ENCODE data around the gene HID1.
"Not testable (repeated sequence)": the region's sequence is repeated elsewhere in the genome, so short reads cannot be mapped to it uniquely, and the experiment has no call there.

Gene HID1, protein sequence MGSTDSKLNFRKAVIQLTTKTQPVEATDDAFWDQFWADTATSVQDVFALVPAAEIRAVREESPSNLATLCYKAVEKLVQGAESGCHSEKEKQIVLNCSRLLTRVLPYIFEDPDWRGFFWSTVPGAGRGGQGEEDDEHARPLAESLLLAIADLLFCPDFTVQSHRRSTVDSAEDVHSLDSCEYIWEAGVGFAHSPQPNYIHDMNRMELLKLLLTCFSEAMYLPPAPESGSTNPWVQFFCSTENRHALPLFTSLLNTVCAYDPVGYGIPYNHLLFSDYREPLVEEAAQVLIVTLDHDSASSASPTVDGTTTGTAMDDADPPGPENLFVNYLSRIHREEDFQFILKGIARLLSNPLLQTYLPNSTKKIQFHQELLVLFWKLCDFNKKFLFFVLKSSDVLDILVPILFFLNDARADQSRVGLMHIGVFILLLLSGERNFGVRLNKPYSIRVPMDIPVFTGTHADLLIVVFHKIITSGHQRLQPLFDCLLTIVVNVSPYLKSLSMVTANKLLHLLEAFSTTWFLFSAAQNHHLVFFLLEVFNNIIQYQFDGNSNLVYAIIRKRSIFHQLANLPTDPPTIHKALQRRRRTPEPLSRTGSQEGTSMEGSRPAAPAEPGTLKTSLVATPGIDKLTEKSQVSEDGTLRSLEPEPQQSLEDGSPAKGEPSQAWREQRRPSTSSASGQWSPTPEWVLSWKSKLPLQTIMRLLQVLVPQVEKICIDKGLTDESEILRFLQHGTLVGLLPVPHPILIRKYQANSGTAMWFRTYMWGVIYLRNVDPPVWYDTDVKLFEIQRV

DNA sequence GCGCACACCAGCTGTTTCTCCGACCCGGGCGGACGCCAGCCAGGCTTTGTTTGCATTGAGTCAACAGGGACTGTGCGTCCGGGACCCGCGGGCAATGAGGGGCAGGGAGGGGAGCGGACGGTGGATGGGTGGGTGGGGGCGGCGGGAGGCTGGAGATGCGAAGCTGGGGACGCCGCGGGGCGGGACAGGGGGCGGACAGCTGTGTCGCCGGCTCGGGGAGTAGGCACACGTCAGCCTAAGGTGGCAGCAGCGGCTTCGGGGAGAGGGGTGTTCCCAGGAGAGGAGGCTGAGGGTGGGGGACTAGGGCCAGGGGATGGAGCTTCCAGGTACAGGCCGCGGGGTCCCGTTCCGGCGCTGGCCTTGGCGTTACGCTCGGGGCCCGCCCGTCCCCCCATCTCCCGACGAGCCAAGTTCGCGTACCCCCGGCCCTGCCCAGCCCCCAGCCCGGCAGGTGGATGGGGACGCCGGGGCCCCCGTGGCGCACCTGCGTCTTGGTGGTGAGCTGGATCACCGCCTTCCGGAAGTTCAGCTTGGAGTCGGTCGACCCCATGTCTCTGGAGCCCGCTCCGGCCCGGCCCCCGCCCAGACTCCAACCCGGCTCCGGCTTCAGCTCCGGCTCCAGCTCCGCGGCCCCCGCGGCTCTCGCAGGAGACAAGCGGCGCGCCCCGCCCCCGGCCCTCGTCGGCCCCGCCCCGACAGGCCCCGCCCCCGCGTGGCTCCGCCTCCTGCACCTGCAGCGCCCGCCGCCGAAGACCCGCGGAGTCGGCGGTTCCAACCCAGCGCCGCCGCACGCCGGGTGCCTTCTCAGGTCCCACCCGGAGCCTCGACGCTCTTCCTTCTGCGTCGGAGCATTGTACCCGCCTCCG, at the start of gene HID1:
HID1 (minus strand) TSS at position 653 of the 866 bp plus-strand sequence; CDS start at position 550, 103 bp downstream.
- peak; percentile 90 for DNase-seq

DNA sequence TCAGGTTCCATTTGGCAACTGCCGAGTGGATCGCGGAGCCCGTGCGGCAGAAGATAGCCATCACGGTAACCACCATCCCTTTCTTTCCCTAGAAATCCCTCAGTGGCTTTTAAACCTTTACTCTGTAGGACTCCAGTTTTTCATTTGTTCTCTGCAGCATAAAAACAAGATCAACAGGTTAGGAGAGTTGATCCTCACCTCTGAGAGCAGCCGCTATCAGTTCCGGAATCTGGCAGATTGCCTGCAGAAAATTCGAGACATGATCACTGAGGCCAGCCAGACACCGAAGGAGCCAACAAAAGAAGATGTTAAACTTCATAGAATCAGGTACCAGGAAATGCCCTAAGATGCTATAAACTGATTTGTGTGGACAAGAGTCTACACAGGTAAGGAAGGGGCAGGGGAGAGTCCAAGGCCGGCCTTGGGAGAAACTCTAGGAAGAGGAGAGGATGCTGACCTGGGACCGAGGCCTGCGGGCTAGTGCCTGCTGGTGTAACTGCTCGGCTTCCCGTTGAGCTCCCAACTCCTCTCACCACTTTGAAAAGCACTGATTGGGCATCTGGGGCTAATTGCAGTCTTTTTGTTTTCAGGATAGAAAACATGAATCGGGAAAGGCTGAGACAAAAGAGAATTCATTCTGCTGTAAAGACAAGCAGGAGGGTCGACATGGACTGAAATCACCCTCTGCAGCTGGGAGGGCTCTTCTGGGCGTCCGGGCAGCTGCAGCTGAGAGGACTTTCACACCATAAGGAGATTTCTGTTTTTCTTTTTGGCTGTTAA, 48.0 kb upstream of the HID1 start:
- no peak for DNase-seq

DNA sequence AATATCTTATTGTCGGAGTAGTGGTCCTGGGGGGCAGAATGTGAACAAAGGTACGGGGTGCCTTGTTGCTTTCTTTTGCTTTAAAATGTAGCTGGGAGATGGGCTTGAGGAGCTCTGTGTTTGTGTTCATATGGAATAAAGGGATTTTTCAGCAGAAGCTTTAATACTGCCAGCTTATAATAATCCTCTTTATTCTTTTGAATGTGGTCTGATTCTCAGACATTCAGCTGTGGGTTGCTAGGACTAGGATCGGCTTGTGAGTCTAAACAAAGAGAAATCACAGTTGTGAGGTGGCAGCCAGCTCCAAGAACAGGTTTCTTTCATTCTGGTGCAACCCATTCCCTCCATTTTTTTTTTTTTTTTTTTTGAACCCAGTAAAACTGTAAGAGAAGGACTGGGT, 47.2 kb upstream of the HID1 start:
- no peak for DNase-seq

DNA sequence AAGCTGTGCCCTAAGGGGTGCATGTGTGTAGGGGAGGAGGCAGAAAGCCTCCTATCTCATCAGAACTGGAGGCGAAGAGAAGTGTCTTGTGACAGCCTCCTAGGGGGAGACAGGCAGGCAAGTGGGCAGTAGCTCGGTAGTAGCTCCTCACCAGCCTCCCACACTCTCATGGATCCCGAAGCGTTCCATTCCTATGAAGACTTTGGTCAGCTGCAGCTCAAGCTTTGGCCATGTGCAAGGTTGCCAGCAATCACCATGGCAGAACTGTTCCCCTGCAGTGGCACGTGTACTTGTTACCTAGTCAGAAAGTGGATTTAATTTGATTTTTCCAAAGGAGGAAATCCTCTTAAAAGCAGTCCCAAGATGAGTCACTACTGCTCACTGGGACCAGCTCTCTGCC, 46.6 kb upstream of the HID1 start:
- DNase-seq: no peak

DNA sequence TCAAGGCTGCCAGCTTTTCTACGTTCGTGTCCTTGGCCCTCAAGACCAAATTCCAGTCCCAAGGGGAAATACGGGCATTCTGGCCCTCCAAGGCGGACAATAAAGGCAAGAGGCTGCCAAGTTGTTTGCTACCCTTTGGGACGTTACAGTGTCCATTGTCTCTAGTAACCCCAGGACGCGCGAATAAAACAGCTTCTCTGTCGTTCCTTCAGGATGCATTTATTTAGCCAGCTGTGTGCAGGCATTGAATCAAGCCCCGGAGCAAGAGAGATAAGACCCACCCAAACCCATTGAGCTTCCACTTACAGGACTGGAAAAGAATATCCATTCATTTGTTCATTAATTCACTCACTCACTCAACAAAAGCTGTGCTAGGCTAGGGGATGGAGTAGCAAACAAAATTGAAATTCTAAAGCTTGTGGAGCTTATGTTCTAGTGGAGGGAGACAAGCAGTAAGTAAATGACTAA, 40.6 kb upstream of the HID1 start:
- peak; percentile 38 for DNase-seq

DNA sequence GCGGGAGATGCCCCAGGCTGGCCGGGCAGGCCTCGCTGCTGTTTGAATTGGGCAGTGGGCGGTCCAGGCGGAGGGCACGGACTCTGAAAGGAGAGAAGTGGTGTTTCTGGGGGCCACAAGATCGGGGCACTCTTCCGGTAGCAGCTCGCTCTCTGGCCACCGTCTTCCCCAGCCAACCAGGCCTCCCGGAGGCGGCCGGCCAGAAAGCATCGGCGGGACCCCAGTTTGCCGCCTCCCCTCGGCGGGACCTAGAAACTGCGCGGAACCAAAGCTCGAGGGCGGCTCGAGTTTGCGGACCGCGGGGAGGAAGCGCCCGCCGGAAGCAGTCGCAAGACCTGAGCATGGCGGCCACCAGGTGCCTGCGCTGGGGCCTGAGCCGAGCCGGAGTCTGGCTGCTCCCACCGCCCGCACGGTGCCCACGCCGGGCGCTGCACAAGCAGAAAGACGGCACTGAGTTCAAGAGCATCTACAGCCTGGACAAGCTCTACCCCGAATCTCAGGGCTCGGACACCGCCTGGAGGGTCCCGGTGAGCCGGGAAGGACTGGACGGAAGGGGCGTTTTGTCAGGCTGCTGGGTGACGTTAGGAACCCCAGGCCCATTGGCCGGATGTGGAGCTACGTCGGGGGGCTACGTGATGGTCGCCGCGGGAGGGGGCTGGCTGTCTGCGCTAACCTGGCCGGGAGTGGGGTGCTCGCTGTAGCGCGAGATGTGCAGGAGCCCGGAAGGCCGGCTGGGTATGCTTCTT, 40.0 kb upstream of the HID1 start, which contains the start of gene MRPL58:
MRPL58 (plus strand) TSS at position 325 of the 746 bp plus-strand sequence; CDS start at position 342, 17 bp downstream.
- peak; percentile 84 for DNase-seq

DNA sequence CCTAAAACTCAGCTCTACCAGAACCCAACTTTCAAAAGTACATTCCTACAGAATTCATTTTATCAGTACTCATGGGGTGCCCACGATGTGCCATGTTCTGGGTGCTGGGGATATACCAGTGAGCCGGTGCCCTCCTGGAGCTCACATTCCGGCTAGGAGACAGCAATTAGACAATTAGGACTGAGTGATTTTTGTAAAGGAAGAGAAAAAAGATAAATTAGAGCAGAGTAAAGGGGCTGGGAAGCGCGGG, 39.5 kb upstream of the HID1 start:
- DNase-seq: no peak

DNA sequence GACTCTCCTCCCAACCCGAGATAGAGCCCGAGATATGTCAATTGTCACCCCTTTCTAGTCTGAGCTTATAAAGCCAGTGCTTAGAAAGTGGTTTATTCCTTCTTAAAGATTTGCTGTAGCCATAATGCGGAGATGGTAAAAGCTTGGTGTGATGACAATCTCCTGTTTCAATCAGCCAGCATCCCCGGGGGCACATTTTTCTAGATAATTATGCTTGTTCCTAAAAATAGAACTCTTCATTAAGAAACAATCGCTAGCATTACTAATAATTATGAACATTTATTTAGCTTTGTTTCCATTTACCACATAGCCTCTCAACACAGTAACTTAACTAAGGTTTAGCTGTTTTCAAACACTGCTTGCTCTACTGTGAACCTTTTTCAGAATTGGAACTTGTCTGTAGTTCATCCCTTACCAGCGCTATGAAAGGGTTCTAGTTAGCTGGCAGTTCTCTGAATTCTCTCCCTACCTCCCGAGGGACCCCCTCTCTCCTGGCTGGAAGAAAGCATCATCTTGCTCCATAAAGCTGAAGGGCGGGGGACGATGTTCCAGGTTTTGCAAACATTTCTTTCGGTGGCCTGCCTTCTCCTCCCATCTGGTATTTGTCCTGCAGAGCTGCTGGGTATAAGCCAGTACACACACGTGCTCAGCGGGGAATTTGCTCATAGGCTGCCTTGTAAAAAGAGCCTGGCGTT, 39.0 kb upstream of the HID1 start:
- peak; percentile 67 for DNase-seq

DNA sequence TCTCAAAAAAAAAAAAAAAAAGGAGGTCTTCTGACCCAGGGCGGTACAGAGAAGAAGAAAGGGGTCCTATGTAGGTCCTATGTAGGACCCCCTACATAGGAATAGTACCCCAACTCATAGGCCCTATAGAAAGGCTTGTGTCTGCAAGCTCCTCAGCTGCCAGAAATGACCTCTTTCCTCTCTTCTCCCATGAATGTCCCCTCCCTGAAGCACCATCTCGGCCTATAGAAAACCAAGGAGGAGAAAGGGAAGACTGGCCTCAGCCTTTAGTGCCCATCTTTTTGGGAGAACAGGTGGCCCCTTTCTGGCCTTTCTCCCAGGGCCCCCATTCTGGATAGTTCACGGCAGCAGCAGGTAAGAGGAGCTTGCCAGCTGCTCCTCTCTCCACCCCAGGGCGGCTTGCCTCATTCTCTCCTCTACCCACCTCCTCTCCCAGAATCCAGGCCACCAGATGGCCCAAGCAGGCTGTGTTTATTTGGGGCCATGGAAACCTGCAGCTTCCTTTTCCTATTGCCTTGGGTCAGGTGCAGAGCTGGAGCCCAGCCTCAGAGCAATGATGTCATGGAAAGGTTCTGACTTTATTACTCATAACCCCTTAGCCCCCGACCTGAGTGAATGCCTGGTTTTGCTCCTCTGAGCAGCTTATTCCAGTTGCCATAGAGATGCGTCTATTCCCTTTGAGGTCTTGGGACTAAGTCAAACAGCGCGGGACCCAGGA, 38.3 kb upstream of the HID1 start:
- peak; percentile 89 for DNase-seq

DNA sequence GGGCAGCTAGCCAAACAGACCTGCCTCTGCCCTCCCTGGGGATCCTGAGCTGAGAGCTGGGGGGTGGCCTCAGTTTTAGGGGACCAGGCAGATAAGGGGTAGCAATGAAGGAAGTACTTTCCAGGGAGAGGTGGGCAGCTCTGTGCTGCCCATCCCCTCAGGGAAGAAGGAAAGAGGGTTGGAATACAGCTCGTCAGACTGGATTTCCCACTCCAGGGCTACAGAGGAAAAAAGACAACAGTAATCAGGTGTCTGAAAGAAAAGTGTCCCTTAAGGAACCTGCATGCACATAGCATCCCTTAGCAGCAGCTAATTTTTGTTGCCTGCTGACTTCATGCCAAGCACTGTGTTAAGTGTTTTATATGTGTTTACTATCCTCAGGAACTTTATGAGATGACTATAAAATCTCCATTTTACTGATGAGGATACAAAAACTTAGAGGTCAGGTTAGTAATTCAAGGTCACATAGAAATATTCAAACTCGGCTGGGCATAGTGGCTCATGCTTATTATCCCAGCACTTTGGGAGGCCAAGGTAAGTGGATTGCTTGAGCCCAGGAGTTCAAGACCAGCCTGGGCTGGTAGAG, 36.7 kb upstream of the HID1 start:
- no peak for DNase-seq

DNA sequence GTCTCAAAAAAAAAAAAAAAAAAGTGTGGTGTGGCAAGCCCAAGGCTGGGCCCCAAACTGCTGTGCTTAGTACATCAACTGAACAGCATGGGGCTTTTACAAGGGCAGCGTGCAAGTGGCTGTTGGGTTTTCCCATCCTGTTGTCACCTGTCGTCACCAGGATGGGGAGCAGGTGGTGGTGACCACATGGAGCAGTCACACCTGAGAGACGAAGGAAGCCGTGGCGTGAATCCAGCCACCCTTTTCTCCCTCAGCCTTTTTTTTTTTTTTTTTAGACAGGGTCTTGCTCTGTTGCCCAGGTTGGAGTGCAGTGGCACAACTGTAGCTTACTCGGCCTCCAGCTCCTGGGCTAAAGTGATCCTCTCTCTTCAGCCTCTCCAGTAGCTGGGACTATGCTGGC, 35.8 kb upstream of the HID1 start:
- DNase-seq: peak; percentile 81

DNA sequence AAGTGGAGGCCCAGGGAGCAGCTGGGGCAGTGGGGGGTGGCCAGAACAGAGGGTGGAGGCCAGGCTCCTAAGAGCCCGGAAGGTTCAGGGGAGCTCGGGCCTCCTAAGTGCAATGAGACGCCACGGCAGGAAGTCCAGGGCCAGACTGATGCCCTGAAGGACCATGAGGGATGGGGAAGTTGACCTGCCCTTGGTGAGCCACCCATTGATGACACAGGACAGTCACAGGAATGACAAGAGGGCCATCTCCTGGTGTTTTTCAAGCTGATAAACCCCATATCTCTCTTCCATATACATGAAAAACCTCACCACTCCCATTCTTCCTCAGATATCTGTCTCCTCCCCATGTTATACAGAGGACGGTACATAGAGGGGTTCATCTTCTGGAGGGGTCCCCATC, 34.1 kb upstream of the HID1 start:
- peak; percentile 19 for DNase-seq

DNA sequence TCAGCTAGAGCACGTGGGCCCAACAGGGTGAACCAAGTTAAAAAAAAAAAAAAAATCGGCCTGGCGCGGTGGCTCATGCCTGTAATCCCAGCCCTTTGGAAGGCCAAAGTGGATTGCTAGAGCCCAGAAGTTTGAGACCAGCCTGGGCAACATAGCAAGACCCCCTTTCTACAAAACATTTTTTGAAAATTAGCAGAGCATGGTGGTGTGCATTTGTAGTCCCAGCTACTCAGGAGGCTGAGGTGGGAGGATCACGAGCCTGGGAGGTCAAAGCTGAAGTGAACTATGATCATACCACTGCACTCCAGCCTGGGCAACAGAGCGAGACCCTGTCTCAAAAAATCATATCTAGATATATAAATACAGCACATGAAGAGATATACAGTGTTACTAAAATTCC, 33.5 kb upstream of the HID1 start:
- not testable (repeated sequence) for DNase-seq

DNA sequence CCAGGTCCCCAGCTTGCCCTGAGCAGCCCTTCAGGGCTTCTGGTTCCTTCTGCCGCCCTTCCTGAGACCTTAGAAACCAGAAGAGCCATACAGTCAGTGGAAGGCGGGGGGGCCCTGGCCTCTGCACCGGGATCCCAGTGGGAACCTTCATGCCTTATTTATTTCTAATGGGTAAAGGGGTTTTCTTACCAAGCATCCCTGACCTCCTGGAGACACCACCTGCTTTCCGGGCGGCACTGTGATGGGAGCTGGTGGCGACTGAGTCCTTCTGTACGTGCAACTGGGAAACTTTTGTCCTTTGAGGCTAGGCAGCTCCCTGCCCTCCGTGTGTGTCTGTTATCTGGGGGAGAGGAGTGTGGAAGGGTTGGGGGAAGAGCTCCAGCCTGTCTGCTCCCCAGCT, 32.7 kb upstream of the HID1 start:
- no peak for DNase-seq

DNA sequence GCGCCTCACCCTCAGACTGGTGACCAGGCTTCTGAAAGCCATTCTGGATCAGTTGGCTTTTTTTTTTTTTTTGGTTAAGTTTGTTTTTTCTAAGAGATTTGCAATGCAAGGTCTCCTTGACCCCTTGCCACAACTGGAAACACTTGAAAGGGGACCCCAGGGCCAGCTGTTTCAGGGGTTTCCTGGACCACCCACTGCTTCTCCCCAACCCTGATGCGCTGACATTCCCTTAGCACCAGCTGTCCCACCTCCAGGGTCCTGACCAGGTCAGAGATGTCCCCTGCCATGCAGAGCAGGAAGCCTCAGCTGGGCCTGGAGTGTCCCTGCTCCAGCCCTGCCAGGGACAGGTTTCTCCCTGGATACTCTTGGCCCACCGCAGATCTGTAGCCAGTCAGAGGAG, 31.8 kb upstream of the HID1 start:
- DNase-seq: no peak

DNA sequence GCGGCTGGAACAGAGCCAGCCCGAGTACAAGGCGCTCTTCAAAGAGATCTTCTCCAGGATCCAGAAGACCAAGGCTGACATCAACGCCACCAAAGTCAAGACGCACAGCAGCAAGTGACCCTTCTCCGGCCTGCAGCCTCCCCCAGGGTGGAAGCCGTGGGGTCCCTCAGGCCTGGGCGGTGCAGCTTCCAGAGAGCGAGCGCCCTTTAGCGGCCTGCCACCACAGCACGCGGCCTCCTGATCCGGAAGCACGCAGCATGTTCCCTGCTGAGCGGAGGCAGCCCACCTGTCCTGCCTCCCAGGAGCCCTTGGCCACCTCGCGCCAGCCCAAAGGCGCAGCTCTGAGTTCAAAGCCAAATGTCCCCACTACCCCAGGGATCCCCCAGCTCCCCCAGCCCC, 31.4 kb upstream of the HID1 start:
- no peak for DNase-seq

DNA sequence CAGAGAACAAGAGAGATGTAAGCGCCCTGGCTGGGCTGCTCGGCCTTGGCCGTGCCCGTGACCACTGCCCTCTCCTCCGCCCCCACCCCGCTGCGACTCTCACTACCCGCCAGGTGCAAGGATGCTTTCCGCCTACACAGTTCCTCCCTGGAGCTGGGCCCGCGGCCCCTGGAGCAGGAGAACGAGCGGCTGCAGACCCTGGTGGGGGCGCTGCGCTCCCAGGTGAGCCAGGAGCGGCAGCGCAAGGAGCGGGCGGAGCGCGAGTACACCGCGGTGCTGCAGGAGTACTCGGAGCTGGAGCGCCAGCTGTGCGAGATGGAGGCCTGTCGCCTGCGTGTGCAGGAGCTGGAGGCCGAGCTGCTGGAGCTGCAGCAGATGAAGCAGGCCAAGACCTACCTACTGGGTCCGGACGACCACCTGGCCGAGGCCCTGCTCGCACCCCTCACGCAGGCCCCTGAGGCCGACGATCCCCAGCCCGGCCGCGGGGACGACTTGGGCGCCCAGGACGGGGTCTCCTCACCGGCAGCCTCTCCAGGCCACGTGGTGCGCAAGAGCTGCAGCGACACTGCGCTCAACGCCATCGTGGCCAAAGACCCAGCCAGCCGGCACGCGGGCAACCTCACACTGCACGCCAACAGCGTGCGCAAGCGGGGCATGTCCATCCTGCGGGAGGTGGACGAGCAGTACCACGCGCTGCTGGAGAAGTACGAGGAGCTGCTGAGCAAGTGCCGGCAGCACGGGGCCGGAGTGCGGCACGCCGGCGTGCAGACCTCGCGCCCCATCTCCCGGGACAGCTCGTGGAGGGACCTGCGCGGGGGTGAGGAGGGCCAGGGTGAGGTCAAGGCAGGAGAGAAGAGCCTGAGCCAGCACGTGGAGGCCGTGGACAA, 30.8 kb upstream of the HID1 start:
- no peak for DNase-seq

DNA sequence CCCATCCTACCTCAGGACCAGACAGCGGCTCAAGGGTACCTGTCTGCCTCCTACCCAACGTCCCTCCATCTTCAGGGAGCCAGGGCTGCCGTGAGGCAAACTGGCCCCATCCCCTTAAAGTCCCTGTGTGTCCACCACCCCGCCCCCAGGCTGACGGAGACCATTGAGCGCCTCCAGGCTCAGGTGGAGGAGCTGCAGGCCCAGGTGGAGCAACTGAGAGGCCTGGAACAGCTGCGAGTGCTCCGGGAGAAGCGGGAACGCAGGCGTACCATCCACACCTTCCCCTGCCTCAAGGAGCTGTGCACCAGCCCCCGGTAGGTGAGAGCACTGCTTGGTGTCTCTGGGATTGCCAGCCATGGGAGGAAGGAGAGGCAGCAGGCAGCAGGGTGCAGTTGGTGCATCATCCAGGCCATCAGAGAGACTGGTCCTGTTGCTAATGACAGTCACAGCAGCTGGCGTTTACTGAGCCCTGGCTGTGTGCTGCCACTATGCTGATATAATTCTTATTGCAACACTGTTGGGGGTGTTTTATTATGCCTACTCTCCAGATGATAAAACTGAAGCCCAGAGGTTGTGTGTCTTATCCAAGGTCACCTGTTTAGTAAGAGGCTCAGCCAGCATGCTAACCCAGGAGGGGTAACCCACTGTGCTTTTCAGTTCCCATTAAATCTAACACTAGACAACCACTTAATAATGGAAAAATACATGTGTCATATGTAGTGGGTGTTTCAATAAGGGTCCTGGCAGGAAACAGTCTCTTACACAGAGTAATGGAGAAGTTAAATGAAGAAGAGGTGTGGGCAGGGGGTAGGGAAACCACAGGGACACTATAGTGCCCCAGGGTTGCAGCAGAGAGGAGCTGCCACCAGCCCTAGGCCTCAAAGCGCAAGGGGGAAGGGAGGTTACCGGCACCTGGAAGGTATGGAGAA, 29.6 kb upstream of the HID1 start:
- no peak for DNase-seq

All from NCI-H146 (cell line).